Peyer's patch (tissue), 4 donors: ENCODE data around the gene PCNX2. TPM values are rescaled to one million over a fixed set of nuclear protein-coding genes. Genes with fewer than 3 reads are reported as not detected.
A peak's percentile ranks its signal among the peaks of the same experiment; 100 is the strongest.

Source experiments
- DNase-seq, 3 donors: peaks; one replicate each; pipeline ENCODE4 v3.0.0-alpha.2; 2017 to 2019
- H3K27ac ChIP-seq, 4 donors: fragments of 200-600 bp; sonication (generic); one replicate each; pipeline ENCODE4 v1.5.1; 2016 to 2019
- H3K27me3 ChIP-seq, 2 donors: fragments of 200-600 bp; sonication (generic); one replicate each; pipeline ENCODE4 v1.5.1; 2019
- H3K36me3 ChIP-seq, 3 donors: fragments of 200-600 bp; sonication (generic); one replicate each; pipeline ENCODE4 v1.5.1; 2016 to 2019
- H3K4me1 ChIP-seq, 4 donors: fragments of 200-600 bp; sonication (generic); one replicate each; pipeline ENCODE4 v1.5.1; 2016 to 2019
- H3K4me3 ChIP-seq, 4 donors: fragments of 200-600 bp; sonication (generic); 1 replicate in 3 of 4; 2 replicates in 1 of 4; pipeline ENCODE4 v1.5.1; 2016 to 2019; ENCODE audit warnings: mild to moderate bottlenecking in 1 of 4
- H3K9me3 ChIP-seq, 4 donors: fragments of 200-600 bp; sonication (generic); one replicate each; pipeline ENCODE4 v1.5.1; 2016 to 2019; ENCODE audit warnings: mild to moderate bottlenecking in 1 of 4
- CTCF ChIP-seq, 6 experiments: fragments of 450-650 bp in 4 of 6; fragments of 200-600 bp in 2 of 6; sonication (generic) in 1 of 6; IDR thresholded peaks; one replicate each; pipeline ENCODE4 v1.5.1; 2017 to 2019; ENCODE audit warnings: antibody characterized with exemption in 6 of 6, mild to moderate bottlenecking in 3 of 6, moderate library complexity in 1 of 6
- POLR2A ChIP-seq, 2 donors: fragments of 450-650 bp; IDR thresholded peaks; one replicate each; pipeline ENCODE4 v1.5.1; 2017; ENCODE audit warnings: antibody characterized with exemption in 2 of 2, mild to moderate bottlenecking in 2 of 2, moderate library complexity in 2 of 2
- total RNA-seq, 4 donors: library from RNA; depleted of rRNA; stranded (reverse); fragments of >200 nt; gene quantifications; one replicate each; pipeline ENCODE4 v1.1.0, GENCODE V29; 2016

Gene PCNX2
- total RNA-seq, 4 donors from 2014 or later: 6.3 to 79.2 (median 18.9) TPM

- TF ChIP-seq CTCF (IDR thresholded peaks at IDR 0.05): peak in 4 of 6 experiments; percentile 6 to 43 (median 34)
- TF ChIP-seq POLR2A (IDR thresholded peaks at IDR 0.05): peak; percentile 31 to 43
- H3K4me1 ChIP-seq: peaks cover 0 to 28% (median 1%) of the 10 kb centered on the region in 4 donors
- DNase-seq: peak; percentile 89 to 97 (median 96)
- peak within 1 kb of the TSS; percentile 85 to 93 (median 88) for H3K4me3 ChIP-seq
- H3K27ac ChIP-seq: peak within 1 kb of the TSS; percentile 73 to 90 (median 83)
- no peaks in the 10 kb centered on the region for H3K27me3 ChIP-seq
- no peaks in the 10 kb centered on the region for H3K36me3 ChIP-seq
- H3K9me3 ChIP-seq: no peaks in the 10 kb centered on the region
Observed at GRCh38 chr1:232950197-232951176, 345.0 kb downstream of the PCNX2 start, which contains the start of gene NTPCR. Gene NTPCR, plus strand, starts transcription at chr1:232950611. Its CDS starts 100 bp downstream, at chr1:232950711.

- H3K27ac ChIP-seq: peak overlapping the region; percentile 73 to 90 (median 83)
- H3K36me3 ChIP-seq: no peaks in the 10 kb centered on the region
- peak overlapping the region; percentile 85 to 93 (median 88) for H3K4me3 ChIP-seq
- H3K4me1 ChIP-seq: peaks cover 0 to 28% (median 1%) of the 10 kb centered on the region in 4 donors
- TF ChIP-seq CTCF (IDR thresholded peaks at IDR 0.05) (no peak), POLR2A (IDR thresholded peaks at IDR 0.05) (no peak)
- no peaks in the 10 kb centered on the region for H3K27me3 ChIP-seq
- H3K9me3 ChIP-seq: no peaks in the 10 kb centered on the region
- no peak for DNase-seq
Observed at GRCh38 chr1:232949636-232950196, 345.8 kb downstream of the PCNX2 start.

GRCh38 chr1:232944347-232944746 is 351.2 kb downstream of the PCNX2 start:
- no peaks in the 10 kb centered on the region for H3K9me3 ChIP-seq
- no peak overlapping the region for H3K4me3 ChIP-seq
- H3K4me1 ChIP-seq: no peaks in the 10 kb centered on the region
- DNase-seq: no peak
- TF ChIP-seq POLR2A (IDR thresholded peaks at IDR 0.05) (no peak), CTCF (IDR thresholded peaks at IDR 0.05) (no peak)
- no peak overlapping the region for H3K27ac ChIP-seq
- H3K36me3 ChIP-seq: no peaks in the 10 kb centered on the region
- H3K27me3 ChIP-seq: no peaks in the 10 kb centered on the region

- H3K4me1 ChIP-seq: no peaks in the 10 kb centered on the region
- no peaks in the 10 kb centered on the region for H3K27me3 ChIP-seq
- no peak overlapping the region for H3K27ac ChIP-seq
- no peak overlapping the region for H3K4me3 ChIP-seq
- DNase-seq: no peak
- H3K9me3 ChIP-seq: no peaks in the 10 kb centered on the region
- TF ChIP-seq CTCF (IDR thresholded peaks at IDR 0.05) (no peak), POLR2A (IDR thresholded peaks at IDR 0.05) (no peak)
- H3K36me3 ChIP-seq: no peaks in the 10 kb centered on the region
Observed at GRCh38 chr1:232943679-232944252, 351.8 kb downstream of the PCNX2 start.

GRCh38 chr1:232942413-232943294 is 352.9 kb downstream of the PCNX2 start:
- TF ChIP-seq POLR2A (IDR thresholded peaks at IDR 0.05): no peak
- no peak for TF ChIP-seq CTCF (IDR thresholded peaks at IDR 0.05)
- Histone ChIP-seq H3K4me3 (no peak overlapping the region), H3K36me3 (no peaks in the 10 kb centered on the region), H3K4me1 (no peaks in the 10 kb centered on the region), H3K27me3 (no peaks in the 10 kb centered on the region), H3K27ac (no peak overlapping the region), H3K9me3 (no peaks in the 10 kb centered on the region)
- no peak for DNase-seq
